ENCODE measurements around the gene ALOX12B.
"Not testable (repeated sequence)": the region's sequence is repeated elsewhere in the genome, so short reads cannot be mapped to it uniquely, and the experiment has no call there.

Gene ALOX12B

GRCh38 chr17:8031261-8031661 lies 56.3 kb downstream of the ALOX12B start:
- no peak for DNase-seq (ENCODE audit: low read depth)
- TF ChIP-seq, protein P1, sequence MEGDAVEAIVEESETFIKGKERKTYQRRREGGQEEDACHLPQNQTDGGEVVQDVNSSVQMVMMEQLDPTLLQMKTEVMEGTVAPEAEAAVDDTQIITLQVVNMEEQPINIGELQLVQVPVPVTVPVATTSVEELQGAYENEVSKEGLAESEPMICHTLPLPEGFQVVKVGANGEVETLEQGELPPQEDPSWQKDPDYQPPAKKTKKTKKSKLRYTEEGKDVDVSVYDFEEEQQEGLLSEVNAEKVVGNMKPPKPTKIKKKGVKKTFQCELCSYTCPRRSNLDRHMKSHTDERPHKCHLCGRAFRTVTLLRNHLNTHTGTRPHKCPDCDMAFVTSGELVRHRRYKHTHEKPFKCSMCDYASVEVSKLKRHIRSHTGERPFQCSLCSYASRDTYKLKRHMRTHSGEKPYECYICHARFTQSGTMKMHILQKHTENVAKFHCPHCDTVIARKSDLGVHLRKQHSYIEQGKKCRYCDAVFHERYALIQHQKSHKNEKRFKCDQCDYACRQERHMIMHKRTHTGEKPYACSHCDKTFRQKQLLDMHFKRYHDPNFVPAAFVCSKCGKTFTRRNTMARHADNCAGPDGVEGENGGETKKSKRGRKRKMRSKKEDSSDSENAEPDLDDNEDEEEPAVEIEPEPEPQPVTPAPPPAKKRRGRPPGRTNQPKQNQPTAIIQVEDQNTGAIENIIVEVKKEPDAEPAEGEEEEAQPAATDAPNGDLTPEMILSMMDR (conservative IDR thresholded peaks at IDR 0.05; ENCODE audit: low read depth, low read length) = no peak

DNA sequence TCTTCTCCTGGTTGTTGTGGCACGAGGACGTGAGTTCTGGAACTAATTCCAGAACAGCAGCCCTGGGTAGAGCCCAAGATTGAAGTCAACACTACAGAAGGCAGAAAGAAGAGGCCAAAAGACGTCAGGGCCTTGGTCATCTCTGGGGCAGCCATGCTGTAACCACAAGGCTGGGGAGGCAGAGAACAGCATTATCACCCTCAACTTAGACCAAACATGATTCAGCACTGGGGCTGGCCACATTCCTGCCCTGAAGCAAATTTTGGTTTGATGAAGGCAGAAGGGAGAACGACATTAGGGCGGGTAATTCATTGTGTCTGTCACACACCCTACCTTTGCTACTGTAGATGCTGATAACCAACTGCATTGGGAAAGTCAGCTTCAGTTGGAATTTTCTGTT lies 58.4 kb downstream of the ALOX12B start:
- DNase-seq (ENCODE audit: low read depth) = no peak
- no peak overlapping the region for H3K4me3 ChIP-seq (ENCODE audit: low read length)
- TF ChIP-seq, protein P1 (conservative IDR thresholded peaks at IDR 0.05; ENCODE audit: low read depth, low read length) = no peak

More at GRCh38 chr17:8031261-8031661, 56.3 kb downstream of the ALOX12B start:
- H3K4me3 ChIP-seq (ENCODE audit: low read length) = no peak overlapping the region

- no peak overlapping the region for H3K4me3 ChIP-seq (ENCODE audit: low read length)
- TF ChIP-seq, protein P1 (conservative IDR thresholded peaks at IDR 0.05; ENCODE audit: low read depth, low read length) = no peak
- no peak for DNase-seq (ENCODE audit: low read depth)
Measured at GRCh38 chr17:8025176-8025911, 62.2 kb downstream of the ALOX12B start.

GRCh38 chr17:8024161-8024560 lies 63.4 kb downstream of the ALOX12B start:
- H3K4me3 ChIP-seq (ENCODE audit: low read length); DNase-seq (ENCODE audit: low read depth): not testable (repeated sequence)

Data from retinal pigment epithelial cell (primary cell).